AG09309 (cell line): Measurements from ENCODE around the gene ZCWPW1.

Experiments
- DNase-seq: peaks from one replicate; pipeline ENCODE4 v3.0.0-alpha.2; 2010; ENCODE audit warnings: low read depth
- H3K4me3 ChIP-seq: 2 replicates; pipeline ENCODE4 v1.5.1; 2011; ENCODE audit warnings: mild to moderate bottlenecking, low read depth, low read length, moderate library complexity; ENCODE audit not compliant: control insufficient read depth
- TF ChIP-seq, protein P1 (sequence below): IDR thresholded peaks from 2 replicates; pipeline ENCODE4 v1.5.1; 2011; ENCODE audit warnings: mild to moderate bottlenecking, low read depth, low read length, inconsistent platforms; ENCODE audit not compliant: insufficient read depth, control insufficient read depth; ENCODE audit errors: missing control alignments

Gene ZCWPW1

DNA sequence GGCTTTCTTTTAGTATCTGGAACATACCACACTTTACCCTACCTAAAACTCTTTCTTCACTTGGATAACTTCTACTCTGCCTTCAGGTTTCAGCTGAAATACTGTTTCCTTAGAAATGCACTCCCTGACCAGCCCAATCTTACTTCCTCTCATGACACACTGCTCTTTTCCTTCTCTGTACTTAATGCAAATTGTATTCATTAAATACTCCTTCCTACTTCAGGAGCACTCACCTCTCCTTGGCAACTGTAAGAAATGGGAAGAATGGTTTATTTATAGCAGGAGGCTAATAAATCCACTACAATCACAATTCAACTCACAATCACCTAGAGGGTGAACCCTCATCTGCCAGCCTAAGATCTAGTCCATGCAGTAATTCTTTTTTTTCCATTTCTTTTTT is 15.2 kb downstream of the ZCWPW1 start:
- H3K4me3 ChIP-seq = no peak overlapping the region
- TF ChIP-seq, protein P1, sequence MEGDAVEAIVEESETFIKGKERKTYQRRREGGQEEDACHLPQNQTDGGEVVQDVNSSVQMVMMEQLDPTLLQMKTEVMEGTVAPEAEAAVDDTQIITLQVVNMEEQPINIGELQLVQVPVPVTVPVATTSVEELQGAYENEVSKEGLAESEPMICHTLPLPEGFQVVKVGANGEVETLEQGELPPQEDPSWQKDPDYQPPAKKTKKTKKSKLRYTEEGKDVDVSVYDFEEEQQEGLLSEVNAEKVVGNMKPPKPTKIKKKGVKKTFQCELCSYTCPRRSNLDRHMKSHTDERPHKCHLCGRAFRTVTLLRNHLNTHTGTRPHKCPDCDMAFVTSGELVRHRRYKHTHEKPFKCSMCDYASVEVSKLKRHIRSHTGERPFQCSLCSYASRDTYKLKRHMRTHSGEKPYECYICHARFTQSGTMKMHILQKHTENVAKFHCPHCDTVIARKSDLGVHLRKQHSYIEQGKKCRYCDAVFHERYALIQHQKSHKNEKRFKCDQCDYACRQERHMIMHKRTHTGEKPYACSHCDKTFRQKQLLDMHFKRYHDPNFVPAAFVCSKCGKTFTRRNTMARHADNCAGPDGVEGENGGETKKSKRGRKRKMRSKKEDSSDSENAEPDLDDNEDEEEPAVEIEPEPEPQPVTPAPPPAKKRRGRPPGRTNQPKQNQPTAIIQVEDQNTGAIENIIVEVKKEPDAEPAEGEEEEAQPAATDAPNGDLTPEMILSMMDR = no peak
- no peak for DNase-seq

DNA sequence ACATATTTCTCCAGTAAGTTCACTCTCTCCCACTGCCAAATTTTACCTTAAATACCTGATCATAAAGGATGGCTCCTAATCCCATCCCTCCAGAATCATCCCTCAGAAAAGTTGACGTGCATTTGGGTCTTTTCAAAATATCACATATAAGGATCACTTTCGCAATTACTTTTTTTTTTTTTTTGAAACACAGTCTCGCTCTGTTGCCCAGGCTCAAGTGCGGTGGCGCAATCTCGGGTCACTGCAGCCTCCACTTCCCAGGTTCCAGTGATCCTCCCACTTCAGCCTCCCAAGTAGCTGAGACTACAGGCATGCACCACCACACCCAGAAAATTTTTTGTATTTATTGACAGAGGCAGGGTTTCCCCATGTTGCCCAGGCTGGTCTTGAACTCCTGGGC is 17.4 kb downstream of the ZCWPW1 start:
- no peak overlapping the region for H3K4me3 ChIP-seq
- DNase-seq = no peak
- TF ChIP-seq, protein P1 = no peak

DNA sequence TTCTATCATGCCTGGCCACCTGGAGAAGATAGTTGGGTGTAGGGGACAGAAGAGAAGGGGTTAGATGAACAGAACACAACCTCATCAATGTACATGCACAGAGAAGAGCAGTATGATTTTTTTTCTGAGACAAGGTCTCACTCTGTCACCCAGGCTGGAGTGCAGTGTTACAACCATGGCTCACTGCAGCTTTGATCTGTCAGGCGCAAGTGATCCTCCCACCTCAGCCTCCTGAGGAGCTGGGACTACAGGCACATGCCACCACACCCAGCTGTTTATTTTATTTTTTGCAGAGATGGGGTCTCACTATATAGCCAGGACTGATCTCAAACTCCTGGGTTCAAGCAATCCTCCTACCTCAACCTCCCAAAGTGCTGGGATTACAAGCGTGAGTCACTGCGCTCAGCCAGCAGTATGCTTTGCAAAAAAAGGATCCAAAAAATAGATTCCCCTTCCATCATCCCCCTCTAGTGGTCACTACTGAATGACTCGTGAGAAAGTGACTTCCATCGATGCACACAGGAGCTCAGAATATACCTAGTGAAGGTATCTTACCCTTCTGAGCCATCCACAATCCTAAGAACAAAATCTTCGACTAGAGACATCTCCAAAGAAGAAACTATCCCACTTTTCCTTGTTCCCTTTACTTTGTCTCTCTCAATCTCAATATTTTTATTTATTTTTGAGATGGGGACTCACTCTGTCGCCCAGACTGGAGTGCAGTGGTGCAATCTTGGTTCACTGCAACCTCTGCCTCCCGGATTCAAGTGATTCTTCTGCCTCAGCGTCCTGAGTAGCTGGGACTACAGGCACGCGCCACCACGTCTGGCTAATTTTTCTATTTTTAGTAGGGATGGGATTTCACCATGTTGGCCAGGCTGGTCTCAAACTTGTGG is 21.0 kb downstream of the ZCWPW1 start:
- TF ChIP-seq, protein P1 = peak; percentile 73
- peak; percentile 52 for DNase-seq
- H3K4me3 ChIP-seq = no peak overlapping the region

DNA sequence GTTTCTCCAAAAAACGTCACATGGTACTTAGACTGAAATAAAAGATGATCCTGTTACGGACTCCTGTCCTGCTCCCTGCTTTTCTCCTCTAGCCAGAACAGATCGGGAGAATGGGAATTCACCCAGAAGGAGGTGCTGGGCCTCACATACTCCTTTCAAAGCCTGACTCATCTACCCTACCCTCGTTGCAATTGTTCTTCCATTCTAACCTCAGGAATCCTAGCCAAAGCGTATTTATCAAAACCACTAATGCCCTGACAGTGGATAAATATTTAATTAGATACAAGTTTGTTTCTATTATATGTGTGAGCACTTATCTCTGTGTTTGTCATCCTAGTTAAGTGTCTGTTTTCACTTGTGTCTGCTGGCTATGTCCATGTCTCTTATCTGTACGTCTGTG is 21.7 kb downstream of the ZCWPW1 start:
- DNase-seq = peak; percentile 32

DNA sequence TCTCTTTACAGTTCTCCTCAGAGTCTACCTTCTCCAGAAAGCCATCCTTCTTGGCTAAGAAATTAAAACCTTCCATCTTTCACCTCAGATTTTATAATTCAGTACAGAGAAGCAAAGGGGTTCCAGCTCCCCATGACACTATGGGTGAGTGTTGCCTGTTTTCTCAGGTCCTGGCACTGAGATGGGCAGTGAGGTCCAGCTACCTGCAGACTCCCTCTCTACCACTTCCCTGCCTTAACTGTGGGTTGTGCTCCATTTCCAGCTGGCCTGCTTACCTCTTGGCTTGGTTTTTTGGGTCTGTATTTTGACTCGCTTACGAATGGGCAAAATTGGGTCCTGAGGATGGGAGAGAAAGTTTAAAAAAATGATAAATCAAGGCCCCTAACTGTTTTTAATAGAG is 26.3 kb downstream of the ZCWPW1 start:
- TF ChIP-seq, protein P1 = no peak
- DNase-seq = no peak
- H3K4me3 ChIP-seq = no peak overlapping the region

More for the DNA sequence above, 21.7 kb downstream of the ZCWPW1 start:
- TF ChIP-seq, protein P1 = no peak
- H3K4me3 ChIP-seq = no peak overlapping the region

DNA sequence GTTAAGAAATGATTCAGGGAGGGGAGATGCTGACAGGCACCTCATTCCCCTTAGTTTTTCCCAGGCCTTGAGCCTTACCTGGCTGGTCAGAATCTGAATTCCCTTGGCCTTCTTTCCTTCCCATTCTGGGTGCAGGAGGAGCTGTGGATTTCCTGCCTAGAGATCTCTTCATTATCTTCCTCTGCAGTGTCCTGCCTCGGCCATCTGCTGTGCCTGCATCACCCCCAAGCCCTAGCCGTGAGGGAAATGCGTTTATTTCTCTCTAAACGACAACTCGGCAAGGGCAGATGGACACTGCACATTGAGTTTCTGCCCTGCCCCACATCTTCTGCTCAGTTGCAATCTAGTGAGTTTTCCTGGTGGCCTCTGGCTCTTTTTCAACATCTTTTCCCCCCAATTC is 26.7 kb downstream of the ZCWPW1 start:
- TF ChIP-seq, protein P1 = no peak
- no peak for DNase-seq
- no peak overlapping the region for H3K4me3 ChIP-seq
